SK-N-SH (cell line): ENCODE results near the gene OCA2. TPM values are rescaled to one million over a fixed set of nuclear protein-coding genes. Genes with fewer than 3 reads are reported as not detected.

Experiments
- CTCF ChIA-PET: fragments of 300-600, 350-600 bp; formaldehyde crosslinking; extraction: SDS; loops from one replicate; lab custom pipeline; 2021; lab: Yijun Ruan, JAX
- POLR2A ChIA-PET: fragments of 350-600 bp; sonication (Branson Sonifier 250); formaldehyde crosslinking; extraction: SDS; loops from one replicate; lab custom pipeline; 2020; ENCODE audit warnings: antibody characterized with exemption, inconsistent platforms; lab: Yijun Ruan, JAX
- DNase-seq: peaks from one replicate; pipeline ENCODE4 v3.0.0; 2012
- H2AFZ ChIP-seq: fragments of 200-600 bp; sonication (generic); 2 replicates; pipeline ENCODE4 v1.8.1; 2016; ENCODE audit warnings: antibody characterized with exemption, mild to moderate bottlenecking, low read depth
- H3F3A ChIP-seq: fragments of 200-600 bp; sonication (generic); replicated peaks from 2 replicates; pipeline ENCODE3; 2016; ENCODE audit warnings: antibody characterized with exemption, mild to moderate bottlenecking; ENCODE audit not compliant: insufficient read depth
- H3K27ac ChIP-seq, 2 experiments: fragments of 200-500 bp in 1 of 2; fragments of 200-600 bp in 1 of 2; sonication (Bioruptor generic) in 1 of 2; sonication (generic), shearing (Covaris generic) in 1 of 2; 2 replicates each; pipeline versions ENCODE4 v1.5.1 to v1.6.1; 2014 to 2016; ENCODE audit warnings: low read depth in 2 of 2, inconsistent platforms in 1 of 2, low read length in 1 of 2, mild to moderate bottlenecking in 1 of 2, mixed read lengths in 1 of 2
- H3K27me3 ChIP-seq: fragments of 200-600 bp; sonication (generic), shearing (Covaris generic); 2 replicates; pipeline ENCODE4 v1.6.1; 2016; ENCODE audit warnings: mixed run types; ENCODE audit not compliant: insufficient read depth
- H3K36me3 ChIP-seq, 2 experiments: fragments of 200-500 bp in 1 of 2; fragments of 200-600 bp in 1 of 2; sonication (Bioruptor generic) in 1 of 2; sonication (generic) in 1 of 2; replicated peaks in 1 of 2; 2 replicates each; pipeline versions ENCODE3 to v1.5.1; 2014 to 2016; ENCODE audit warnings: low read length in 1 of 2, mild to moderate bottlenecking in 1 of 2; ENCODE audit not compliant: insufficient read depth in 2 of 2, control insufficient read depth in 1 of 2
- H3K4me1 ChIP-seq, 2 experiments: fragments of 200-500 bp in 1 of 2; fragments of 200-600 bp in 1 of 2; sonication (Bioruptor generic) in 1 of 2; sonication (generic), shearing (Covaris generic) in 1 of 2; 2 replicates each; pipeline versions ENCODE4 v1.5.1 to v1.6.1; 2014 to 2016; ENCODE audit warnings: low read depth in 1 of 2, low read length in 1 of 2, mixed run types in 1 of 2; ENCODE audit not compliant: insufficient read depth in 2 of 2, control insufficient read depth in 1 of 2
- H3K4me2 ChIP-seq: fragments of 200-600 bp; sonication (generic), shearing (Covaris generic); 2 replicates; pipeline ENCODE4 v1.6.1; 2017; ENCODE audit warnings: mixed run types
- H3K4me3 ChIP-seq, 2 experiments: fragments of 200-500 bp in 1 of 2; fragments of 200-600 bp in 1 of 2; sonication (Bioruptor generic) in 1 of 2; sonication (generic), shearing (Covaris generic) in 1 of 2; 2 replicates each; pipeline versions ENCODE4 v1.5.1 to v1.8.1; 2014 to 2016; ENCODE audit warnings: low read depth in 2 of 2, inconsistent platforms in 1 of 2, low read length in 1 of 2, mild to moderate bottlenecking in 1 of 2, mixed read lengths in 1 of 2, moderate library complexity in 1 of 2
- H3K79me2 ChIP-seq: fragments of 200-600 bp; sonication (generic); 2 replicates; pipeline ENCODE4 v1.8.1; 2017; ENCODE audit warnings: mild to moderate bottlenecking; ENCODE audit not compliant: insufficient read depth
- H3K9ac ChIP-seq: fragments of 200-600 bp; sonication (generic); 2 replicates; pipeline ENCODE4 v1.6.1; 2017; ENCODE audit warnings: mixed run types
- H3K9me2 ChIP-seq: fragments of 200-600 bp; sonication (generic); 2 replicates; pipeline ENCODE4 v1.6.1; 2017; ENCODE audit warnings: mixed run types
- H3K9me3 ChIP-seq: fragments of 200-600 bp; sonication (generic); 2 replicates; pipeline ENCODE4 v1.6.1; 2017; ENCODE audit warnings: mixed run types, mild to moderate bottlenecking, moderate library complexity
- H4K20me1 ChIP-seq: fragments of 200-600 bp; sonication (generic); 2 replicates; pipeline ENCODE4 v1.6.1; 2017; ENCODE audit warnings: mild to moderate bottlenecking, mixed run types; ENCODE audit not compliant: insufficient read depth
- CTCF ChIP-seq: fragments of 200-600 bp; sonication (generic); IDR thresholded peaks from 2 replicates; pipeline ENCODE4 v1.6.1; 2017; ENCODE audit warnings: antibody characterized with exemption, mild to moderate bottlenecking, moderate library complexity
- ELF1 ChIP-seq: IDR thresholded peaks from 2 replicates; pipeline ENCODE4 v1.4.0; 2012
- FOXJ3 ChIP-seq: sonication (generic); formaldehyde crosslinking; IDR thresholded peaks from 2 replicates; pipeline ENCODE4 v1.5.1; 2020; ENCODE audit warnings: mild to moderate bottlenecking, missing genetic modification reagents
- FOXM1 ChIP-seq: IDR thresholded peaks from 2 replicates; pipeline ENCODE4 v1.4.0; 2012; ENCODE audit warnings: low read depth, mild to moderate bottlenecking
- GATA2 ChIP-seq: sonication (generic); formaldehyde crosslinking; IDR thresholded peaks from 2 replicates; pipeline ENCODE4 v1.5.0; 2020; ENCODE audit warnings: mild to moderate bottlenecking, missing genetic modification reagents
- NFIC ChIP-seq: IDR thresholded peaks from 2 replicates; pipeline ENCODE4 v1.4.0; 2012; ENCODE audit warnings: borderline replicate concordance
- REST ChIP-seq: IDR thresholded peaks from 2 replicates; pipeline ENCODE4 v1.6.1; 2012; ENCODE audit warnings: mild to moderate bottlenecking, low read depth, low read length, moderate library complexity
- SIN3A ChIP-seq: IDR thresholded peaks from 2 replicates; pipeline ENCODE4 v1.6.1; 2012; ENCODE audit warnings: low read depth, mild to moderate bottlenecking, low read length, moderate library complexity, borderline replicate concordance
- SMC3 ChIP-seq: IDR thresholded peaks from 2 replicates; pipeline ENCODE4 v1.6.1; 2012; ENCODE audit warnings: low read depth, low read length, improper control_type of control experiment
- TAF1 ChIP-seq: IDR thresholded peaks from 2 replicates; pipeline ENCODE4 v1.6.1; 2012; ENCODE audit warnings: low read depth, mild to moderate bottlenecking, low read length, moderate library complexity, borderline replicate concordance
- TEAD4 ChIP-seq: IDR thresholded peaks from 2 replicates; pipeline ENCODE4 v1.4.0; 2012; ENCODE audit warnings: mild to moderate bottlenecking, borderline replicate concordance; ENCODE audit not compliant: insufficient read depth
- WGBS: methylation state at CpG from one replicate; pipeline ENCODE4 v1.1.6; 2017; ENCODE audit warnings: low lambda C conversion rate; 5-methylcytosine and 5-hydroxymethylcytosine counted together
- polyA plus RNA-seq, 3 experiments: library from polyadenylated mRNA; depleted of rRNA; stranded (reverse); fragments of >200 nt; gene quantifications; 2 replicates each; pipeline ENCODE4 v1.2.3, GENCODE V29; 2012

Gene OCA2
- polyA plus RNA-seq, 1 of the 3 experiments (the other 2 are of a cell fraction): 0.16 TPM

- Histone ChIP-seq H3K4me3 (no peak overlapping the region), H3F3A (no peaks in the 10 kb centered on the region), H3K4me1 (no peaks in the 10 kb centered on the region), H3K79me2 (no peaks in the 10 kb centered on the region), H4K20me1 (no peaks in the 10 kb centered on the region), H3K27ac (no peak overlapping the region), H3K27me3 (no peaks in the 10 kb centered on the region), H2AFZ (no peak overlapping the region), H3K9me2 (no peaks in the 10 kb centered on the region), H3K9ac (no peak overlapping the region), H3K9me3 (no peaks in the 10 kb centered on the region; the same call in 1 of the 2 replicates), H3K36me3 (no peaks in the 10 kb centered on the region), H3K4me2 (no peak overlapping the region)
- CTCF ChIA-PET: no interaction called here
- no peak for DNase-seq
- WGBS: 50% methylated on average over 1 of the region's 1 CpG
- no peak for TF ChIP-seq TEAD4
- TF ChIP-seq CTCF: no peak
- TF ChIP-seq REST: no peak
- TF ChIP-seq TAF1: no peak
- no peak for TF ChIP-seq SMC3
- TF ChIP-seq NFIC: no peak
- no peak for TF ChIP-seq GATA2 (CRISPR knock-in tag)
- no peak for TF ChIP-seq ELF1
- TF ChIP-seq SIN3A: no peak
- TF ChIP-seq FOXJ3 (CRISPR knock-in tag): no peak
- no peak for TF ChIP-seq FOXM1
- POLR2A ChIA-PET: no interaction called here
Measured at GRCh38 chr15:27757052-27757451, 342.1 kb downstream of the OCA2 start.

- H3K4me2 ChIP-seq: no peak overlapping the region
- no peaks in the 10 kb centered on the region for H3F3A ChIP-seq
- CTCF ChIA-PET: no interaction called here
- H3K79me2 ChIP-seq: no peaks in the 10 kb centered on the region
- no peaks in the 10 kb centered on the region for H4K20me1 ChIP-seq
- H3K27ac ChIP-seq: no peak overlapping the region
- WGBS: 13% methylated on average over 2 of the region's 4 CpGs
- H2AFZ ChIP-seq: no peak overlapping the region
- H3K9ac ChIP-seq: no peak overlapping the region
- no peaks in the 10 kb centered on the region for H3K4me1 ChIP-seq
- no peaks in the 10 kb centered on the region for H3K9me3 ChIP-seq
- H3K27me3 ChIP-seq: no peaks in the 10 kb centered on the region
- H3K36me3 ChIP-seq: no peaks in the 10 kb centered on the region
- no peaks in the 10 kb centered on the region for H3K9me2 ChIP-seq
- POLR2A ChIA-PET: no interaction called here
- DNase-seq: no peak
- TF ChIP-seq REST: no peak
- H3K4me3 ChIP-seq: no peak overlapping the region
Measured at GRCh38 chr15:27752691-27753090, 346.4 kb downstream of the OCA2 start.
